ENCODE data around the gene IGIP.

GRCh38 chr5:140162275-140162674 is 36.5 kb downstream of the IGIP start:
- no peak for TF ChIP-seq GATA2 (IDR thresholded peaks at IDR 0.05; ENCODE audit: low read depth, low read length)
- no peak for TF ChIP-seq GATA3 (IDR thresholded peaks at IDR 0.05; ENCODE audit: low read depth, low read length)

Data from SH-SY5Y (cell line).